Natural killer cell treated with Interleukin-12 subunit alpha and Interleukin-12 subunit beta and Interleukin-15 and Interleukin-18, amount 100 ng/mL, for 72 hours (primary cell): Measurements from ENCODE around the gene HMCN2. TPM values are rescaled to one million over a fixed set of nuclear protein-coding genes. Genes with fewer than 3 reads are reported as not detected.
A peak's percentile ranks its signal among the peaks of the same experiment; 100 is the strongest.

Experiments
- ATAC-seq, 2 donors: fragments of 150-1000 bp; cut with Tn5 transposase in 1 of 2; sonication (Bioruptor Pico), chemical (Tn5 transposase) in 1 of 2; 2 replicates each; pipeline ENCODE4 v1.10.0; 2021
- DNase-seq: peaks from one replicate; pipeline ENCODE4 v3.0.0; 2022; ENCODE audit warnings: low spot score
- H3K27ac Mint-ChIP-seq, 2 donors: 1 replicate in 1 of 2; 2 replicates in 1 of 2; pipeline ENCODE4 v1.8.0; 2022; ENCODE audit warnings: mixed read lengths in 2 of 2, mild to moderate bottlenecking in 1 of 2, moderate library complexity in 1 of 2
- H3K27me3 Mint-ChIP-seq, 2 donors: 1 replicate in 1 of 2; 2 replicates in 1 of 2; pipeline ENCODE4 v1.8.0; 2022; ENCODE audit warnings: mixed read lengths in 2 of 2
- H3K36me3 Mint-ChIP-seq: one replicate; pipeline ENCODE4 v1.8.0; 2022; ENCODE audit warnings: mixed read lengths
- H3K4me1 Mint-ChIP-seq, 2 donors: 1 replicate in 1 of 2; 2 replicates in 1 of 2; pipeline ENCODE4 v1.8.0; 2022; ENCODE audit warnings: low read depth in 2 of 2, mixed read lengths in 2 of 2, mild to moderate bottlenecking in 1 of 2
- H3K4me3 Mint-ChIP-seq: one replicate; pipeline ENCODE4 v1.8.0; 2022; ENCODE audit warnings: mixed read lengths
- H3K9me3 Mint-ChIP-seq: 2 replicates; pipeline ENCODE4 v1.8.0; 2022; ENCODE audit warnings: mixed read lengths
- total RNA-seq, 2 donors: library from RNA; stranded (reverse); gene quantifications; one replicate each; pipeline ENCODE4 v1.2.3, GENCODE V29; 2022

HMCN2 gene
- total RNA-seq, 2 donors from 2014 or later: not detected

- no peaks in the 10 kb centered on the region for H3K4me1 Mint-ChIP-seq
- ATAC-seq (no peak), DNase-seq (no peak)
- no peaks in the 10 kb centered on the region for H3K36me3 Mint-ChIP-seq
- no peak overlapping the region for H3K27ac Mint-ChIP-seq
- no peak overlapping the region for H3K4me3 Mint-ChIP-seq
- H3K27me3 Mint-ChIP-seq: peaks cover 20 to 36% of the 10 kb centered on the region in 2 donors
- H3K9me3 Mint-ChIP-seq: no peaks in the 10 kb centered on the region
Measured at GRCh38 chr9:130284249-130284625, 18.7 kb downstream of the HMCN2 start.

- DNase-seq: no peak
- no peak for ATAC-seq
- H3K4me1 Mint-ChIP-seq: no peaks in the 10 kb centered on the region
Measured at GRCh38 chr9:130284690-130285089, 19.1 kb downstream of the HMCN2 start.

GRCh38 chr9:130285271-130285670, 19.7 kb downstream of the HMCN2 start:
- H3K4me1 Mint-ChIP-seq: no peaks in the 10 kb centered on the region
- ATAC-seq (no peak), DNase-seq (no peak)
- H3K36me3 Mint-ChIP-seq: no peaks in the 10 kb centered on the region
- no peak overlapping the region for H3K4me3 Mint-ChIP-seq
- H3K27ac Mint-ChIP-seq: no peak overlapping the region
- peaks cover 21 to 37% of the 10 kb centered on the region in 2 donors for H3K27me3 Mint-ChIP-seq
- no peaks in the 10 kb centered on the region for H3K9me3 Mint-ChIP-seq

More at GRCh38 chr9:130284690-130285089, 19.1 kb downstream of the HMCN2 start:
- Mint-ChIP-seq H3K4me3 (no peak overlapping the region), H3K9me3 (no peaks in the 10 kb centered on the region), H3K36me3 (no peaks in the 10 kb centered on the region), H3K27me3 (peaks cover 20 to 35% of the 10 kb centered on the region in 2 donors), H3K27ac (no peak overlapping the region)

GRCh38 chr9:130286072-130286770, 20.7 kb downstream of the HMCN2 start:
- no peak for DNase-seq
- Mint-ChIP-seq H3K36me3 (no peaks in the 10 kb centered on the region), H3K27ac (no peak overlapping the region), H3K4me1 (no peaks in the 10 kb centered on the region), H3K9me3 (no peaks in the 10 kb centered on the region), H3K27me3 (peaks cover 26 to 39% of the 10 kb centered on the region in 2 donors), H3K4me3 (no peak overlapping the region)
- no peak for ATAC-seq

GRCh38 chr9:130286781-130287428, 21.3 kb downstream of the HMCN2 start:
- ATAC-seq (peak in 1 of 2 donors; percentile 15), DNase-seq (no peak)
- Mint-ChIP-seq H3K4me3 (no peak overlapping the region), H3K27me3 (peaks cover 24 to 38% of the 10 kb centered on the region in 2 donors), H3K36me3 (no peaks in the 10 kb centered on the region), H3K4me1 (no peaks in the 10 kb centered on the region), H3K9me3 (no peaks in the 10 kb centered on the region), H3K27ac (no peak overlapping the region)

GRCh38 chr9:130287736-130288135, 22.2 kb downstream of the HMCN2 start:
- no peak for ATAC-seq
- Mint-ChIP-seq H3K27ac (no peak overlapping the region), H3K36me3 (no peaks in the 10 kb centered on the region)

GRCh38 chr9:130288393-130288792, 22.8 kb downstream of the HMCN2 start:
- Mint-ChIP-seq H3K36me3 (no peaks in the 10 kb centered on the region), H3K4me1 (no peaks in the 10 kb centered on the region), H3K27me3 (peaks cover 28 to 38% of the 10 kb centered on the region in 2 donors), H3K27ac (no peak overlapping the region), H3K9me3 (no peaks in the 10 kb centered on the region), H3K4me3 (no peak overlapping the region)
- DNase-seq (no peak), ATAC-seq (no peak)

More at GRCh38 chr9:130287736-130288135, 22.2 kb downstream of the HMCN2 start:
- H3K4me3 Mint-ChIP-seq: no peak overlapping the region
- no peaks in the 10 kb centered on the region for H3K4me1 Mint-ChIP-seq
- H3K9me3 Mint-ChIP-seq: no peaks in the 10 kb centered on the region
- H3K27me3 Mint-ChIP-seq: peaks cover 22 to 35% of the 10 kb centered on the region in 2 donors
- no peak for DNase-seq

- DNase-seq: no peak
- peaks cover 26 to 35% of the 10 kb centered on the region in 2 donors for H3K27me3 Mint-ChIP-seq
Measured at GRCh38 chr9:130288926-130289690, 23.5 kb downstream of the HMCN2 start.

GRCh38 chr9:130289711-130290241, 24.2 kb downstream of the HMCN2 start:
- Mint-ChIP-seq H3K27me3 (peaks cover 20 to 34% of the 10 kb centered on the region in 2 donors), H3K36me3 (no peaks in the 10 kb centered on the region), H3K4me3 (no peak overlapping the region), H3K27ac (no peak overlapping the region), H3K4me1 (no peaks in the 10 kb centered on the region), H3K9me3 (no peaks in the 10 kb centered on the region)
- ATAC-seq (no peak), DNase-seq (no peak)

More at GRCh38 chr9:130288926-130289690, 23.5 kb downstream of the HMCN2 start:
- H3K9me3 Mint-ChIP-seq: no peaks in the 10 kb centered on the region
- H3K4me1 Mint-ChIP-seq: no peaks in the 10 kb centered on the region
- no peak for ATAC-seq
- H3K36me3 Mint-ChIP-seq: no peaks in the 10 kb centered on the region
- no peak overlapping the region for H3K4me3 Mint-ChIP-seq
- no peak overlapping the region for H3K27ac Mint-ChIP-seq

GRCh38 chr9:130290291-130291181, 25.0 kb downstream of the HMCN2 start:
- Mint-ChIP-seq H3K9me3 (no peaks in the 10 kb centered on the region), H3K27ac (no peak overlapping the region), H3K4me1 (no peaks in the 10 kb centered on the region), H3K27me3 (peaks cover 20 to 32% of the 10 kb centered on the region in 2 donors), H3K4me3 (no peak overlapping the region), H3K36me3 (no peaks in the 10 kb centered on the region)
- DNase-seq (no peak), ATAC-seq (no peak)

- Mint-ChIP-seq H3K27me3 (peaks cover 20 to 27% of the 10 kb centered on the region in 2 donors), H3K4me3 (no peak overlapping the region), H3K4me1 (no peaks in the 10 kb centered on the region), H3K27ac (no peak overlapping the region), H3K9me3 (no peaks in the 10 kb centered on the region), H3K36me3 (no peaks in the 10 kb centered on the region)
- no peak for ATAC-seq
- no peak for DNase-seq
Measured at GRCh38 chr9:130291474-130291873, 25.9 kb downstream of the HMCN2 start.

GRCh38 chr9:130292106-130292505, 26.5 kb downstream of the HMCN2 start:
- Mint-ChIP-seq H3K27me3 (peaks cover 23 to 29% of the 10 kb centered on the region in 2 donors), H3K4me3 (no peak overlapping the region), H3K4me1 (no peaks in the 10 kb centered on the region), H3K36me3 (no peaks in the 10 kb centered on the region), H3K27ac (no peak overlapping the region), H3K9me3 (no peaks in the 10 kb centered on the region)
- DNase-seq: no peak
- ATAC-seq: no peak

GRCh38 chr9:130294664-130295063, 29.1 kb downstream of the HMCN2 start:
- no peak for DNase-seq
- Mint-ChIP-seq H3K4me1 (no peaks in the 10 kb centered on the region), H3K27ac (no peak overlapping the region), H3K9me3 (no peaks in the 10 kb centered on the region), H3K4me3 (no peak overlapping the region), H3K27me3 (peaks cover 26 to 35% of the 10 kb centered on the region in 2 donors), H3K36me3 (no peaks in the 10 kb centered on the region)
- no peak for ATAC-seq
